ENCODE results near the gene MEIS2. TPM values are rescaled to one million over a fixed set of nuclear protein-coding genes. Genes with fewer than 3 reads are reported as not detected.

Gene MEIS2
- total RNA-seq, 1 experiment from 2014 or later, result 29.4 TPM

- DNase-seq (ENCODE audit: low read depth, low spot score), result no peak
- in situ Hi-C loops (cut with HindIII; ENCODE audit: low pct_unique_long_range_greater_than_20kb, low sequenced_read_pairs), result no loop called here
These were observed 22.4 kb upstream of the MEIS2 start for GRCh38 chr15:37122703-37123102.

GRCh38 chr15:37121492-37121891 is 21.1 kb upstream of the MEIS2 start:
- in situ Hi-C loops (cut with HindIII; ENCODE audit: low pct_unique_long_range_greater_than_20kb, low sequenced_read_pairs), result no loop called here
- no peak for DNase-seq (ENCODE audit: low read depth, low spot score)

- DNase-seq (ENCODE audit: low read depth, low spot score), result no peak
- in situ Hi-C loops (cut with HindIII; ENCODE audit: low pct_unique_long_range_greater_than_20kb, low sequenced_read_pairs), result no loop called here
These were observed 16.7 kb upstream of the MEIS2 start for GRCh38 chr15:37117030-37117429.

- DNase-seq (ENCODE audit: low read depth, low spot score), result no peak
- in situ Hi-C loops (cut with HindIII; ENCODE audit: low pct_unique_long_range_greater_than_20kb, low sequenced_read_pairs), result no loop called here
These were observed 15.2 kb upstream of the MEIS2 start for GRCh38 chr15:37115538-37115937.

GRCh38 chr15:37112971-37113670 is 12.8 kb upstream of the MEIS2 start:
- no peak for DNase-seq (ENCODE audit: low read depth, low spot score)
- in situ Hi-C loops (cut with HindIII; ENCODE audit: low pct_unique_long_range_greater_than_20kb, low sequenced_read_pairs), result no loop called here

- DNase-seq (ENCODE audit: low read depth, low spot score), result no peak
- in situ Hi-C loops (cut with HindIII; ENCODE audit: low pct_unique_long_range_greater_than_20kb, low sequenced_read_pairs), result no loop called here
These were observed 11.8 kb upstream of the MEIS2 start for GRCh38 chr15:37112171-37112570.

- in situ Hi-C loops (cut with HindIII; ENCODE audit: low pct_unique_long_range_greater_than_20kb, low sequenced_read_pairs), result no loop called here
- DNase-seq (ENCODE audit: low read depth, low spot score), result no peak
These were observed 11.0 kb upstream of the MEIS2 start for GRCh38 chr15:37111427-37111717.

GRCh38 chr15:37109872-37110572 is 9.7 kb upstream of the MEIS2 start:
- in situ Hi-C loops (cut with HindIII; ENCODE audit: low pct_unique_long_range_greater_than_20kb, low sequenced_read_pairs), result no loop called here
- DNase-seq (ENCODE audit: low read depth, low spot score), result no peak

- in situ Hi-C loops (cut with HindIII; ENCODE audit: low pct_unique_long_range_greater_than_20kb, low sequenced_read_pairs), result no loop called here
- no peak for DNase-seq (ENCODE audit: low read depth, low spot score)
These were observed 9.0 kb upstream of the MEIS2 start for GRCh38 chr15:37109168-37109871.

GRCh38 chr15:37108381-37109167 is 8.2 kb upstream of the MEIS2 start:
- in situ Hi-C loops (cut with HindIII; ENCODE audit: low pct_unique_long_range_greater_than_20kb, low sequenced_read_pairs), result no loop called here
- no peak for DNase-seq (ENCODE audit: low read depth, low spot score)

GRCh38 chr15:37107744-37108380 is 7.5 kb upstream of the MEIS2 start:
- in situ Hi-C loops (cut with HindIII; ENCODE audit: low pct_unique_long_range_greater_than_20kb, low sequenced_read_pairs), result no loop called here
- no peak for DNase-seq (ENCODE audit: low read depth, low spot score)

GRCh38 chr15:37107071-37107743 is 6.9 kb upstream of the MEIS2 start:
- in situ Hi-C loops (cut with HindIII; ENCODE audit: low pct_unique_long_range_greater_than_20kb, low sequenced_read_pairs), result no loop called here
- DNase-seq (ENCODE audit: low read depth, low spot score), result no peak

GRCh38 chr15:37106490-37107001 is 6.2 kb upstream of the MEIS2 start:
- in situ Hi-C loops (cut with HindIII; ENCODE audit: low pct_unique_long_range_greater_than_20kb, low sequenced_read_pairs), result no loop called here
- peak; percentile 15 for DNase-seq (ENCODE audit: low read depth, low spot score)

GRCh38 chr15:37105889-37106288 is 5.5 kb upstream of the MEIS2 start:
- in situ Hi-C loops (cut with HindIII; ENCODE audit: low pct_unique_long_range_greater_than_20kb, low sequenced_read_pairs), result no loop called here
- DNase-seq (ENCODE audit: low read depth, low spot score), result no peak

- in situ Hi-C loops (cut with HindIII; ENCODE audit: low pct_unique_long_range_greater_than_20kb, low sequenced_read_pairs), result no loop called here
- no peak for DNase-seq (ENCODE audit: low read depth, low spot score)
These were observed 4.7 kb upstream of the MEIS2 start for GRCh38 chr15:37105029-37105428.

GRCh38 chr15:37104424-37104981 is 4.2 kb upstream of the MEIS2 start:
- no peak for DNase-seq (ENCODE audit: low read depth, low spot score)
- in situ Hi-C loops (cut with HindIII; ENCODE audit: low pct_unique_long_range_greater_than_20kb, low sequenced_read_pairs), result no loop called here

All from SK-MEL-5 (cell line).